HG03354 (cell line): ENCODE data around the gene CNTRL.

Experiments
- ATAC-seq: cut with Tn5 transposase; IDR thresholded peaks from one replicate; pipeline ENCODE4 v1.9.1; 2021; ENCODE audit warnings: mild to moderate bottlenecking; ENCODE audit not compliant: unreplicated experiment, poor library complexity, severe bottlenecking

CNTRL gene

GRCh38 chr9:121218357-121219027, 143.7 kb downstream of the CNTRL start:
- no peak for ATAC-seq

DNA sequence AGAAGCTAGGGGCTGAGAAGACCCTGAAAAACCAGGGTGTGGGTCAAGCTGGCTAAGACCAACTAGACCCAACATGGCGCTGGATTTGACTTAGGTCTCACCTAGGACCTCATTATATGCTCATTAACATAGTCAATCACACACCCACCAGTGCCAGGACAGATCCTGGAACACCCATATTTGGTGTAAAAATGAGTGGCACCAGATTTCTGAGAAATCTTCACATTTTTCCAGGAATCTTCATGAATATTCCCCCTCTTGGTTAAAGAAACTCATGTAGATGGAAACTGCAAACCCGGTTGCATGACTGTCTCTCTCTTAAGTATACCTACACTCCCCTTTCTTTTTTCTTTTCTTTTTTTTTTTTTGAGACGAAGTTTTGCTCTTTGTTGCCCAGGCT, 144.8 kb downstream of the CNTRL start:
- no peak for ATAC-seq

- no peak for ATAC-seq
Measured at GRCh38 chr9:121220996-121221663, 146.4 kb downstream of the CNTRL start.

- no peak for ATAC-seq
Measured at GRCh38 chr9:121221664-121222055, 146.9 kb downstream of the CNTRL start.

GRCh38 chr9:121222524-121223171, 147.9 kb downstream of the CNTRL start:
- no peak for ATAC-seq

DNA sequence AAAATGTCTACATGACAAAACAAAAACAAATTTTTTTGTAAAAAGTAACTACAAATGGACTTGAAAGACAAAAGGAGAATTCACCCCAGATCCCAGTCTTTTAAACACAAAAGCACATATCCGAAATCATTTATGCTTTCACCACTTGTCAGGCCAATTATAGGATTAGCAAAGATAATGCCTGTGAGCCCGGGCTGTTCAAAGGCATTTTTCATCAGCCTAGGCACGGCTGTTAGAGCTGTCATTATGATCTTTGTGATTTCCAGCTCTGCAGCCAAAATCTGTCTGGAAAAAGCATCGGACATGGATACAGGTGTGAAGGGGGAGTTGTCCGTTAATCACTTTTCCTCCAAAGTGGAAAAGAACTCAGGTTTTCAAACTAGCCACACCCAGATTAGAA, 150.5 kb downstream of the CNTRL start:
- ATAC-seq = no peak

- ATAC-seq = no peak
Measured at GRCh38 chr9:121226175-121226574, 151.4 kb downstream of the CNTRL start.
